Activated CD8-positive, alpha-beta memory T cell treated with anti-CD3 and anti-CD28 coated beads for 1 hour (primary cell): ENCODE results near the gene TMPRSS2.

Experiments
- DNase-seq, 2 donors: peaks; one replicate each; pipeline ENCODE4 v3.0.0-alpha.2; 2020; ENCODE audit warnings: low read depth in 1 of 2; ENCODE audit errors: extremely low read depth in 1 of 2

The TMPRSS2 gene

DNA sequence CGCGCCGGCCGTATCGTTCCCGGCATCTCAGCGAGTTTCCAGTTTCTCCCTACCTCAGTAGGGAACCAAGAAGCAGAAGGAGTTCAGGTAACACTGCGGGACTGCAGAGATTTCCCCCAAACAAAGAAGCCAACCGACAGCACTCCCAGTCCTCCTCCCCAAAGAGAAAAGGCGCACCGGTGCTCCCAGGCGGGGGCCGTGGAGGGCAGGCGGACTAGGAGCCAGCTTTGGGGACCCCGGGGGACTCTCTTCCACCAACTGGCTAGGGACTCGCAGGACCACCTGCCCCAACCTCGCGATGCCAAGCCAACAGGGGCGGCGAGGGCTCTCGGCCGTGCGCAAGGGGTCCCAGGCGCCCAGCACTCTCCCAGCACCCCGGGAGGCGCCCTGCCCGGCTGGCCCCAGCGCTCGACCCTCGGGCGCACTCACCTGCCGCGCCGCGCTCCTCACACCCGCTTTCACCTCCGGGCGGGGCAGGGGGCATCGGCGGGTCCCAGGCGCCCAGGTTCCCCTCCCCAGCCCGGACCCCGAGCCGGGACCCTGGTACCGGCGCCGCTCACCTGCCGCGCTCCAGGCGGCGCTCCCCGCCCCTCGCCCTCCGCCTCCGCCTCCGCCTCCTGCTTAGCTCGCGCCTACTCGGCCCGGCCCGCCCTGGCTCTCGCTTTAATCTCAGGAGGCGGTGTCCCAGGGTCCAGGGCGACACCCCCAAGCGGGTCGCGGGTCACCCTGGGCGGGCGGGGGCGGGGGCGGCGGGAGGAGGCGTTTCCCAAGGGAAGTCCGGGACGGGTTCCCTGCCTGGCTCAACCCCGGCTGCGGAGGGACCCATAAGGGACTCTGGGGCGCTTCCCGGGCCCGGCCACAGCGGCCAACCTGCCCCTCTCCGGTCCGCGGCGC lies at the start of gene TMPRSS2:
TSS of gene TMPRSS2 (minus strand) at position 638 of the 894 bp plus-strand sequence. CDS start 10,025 bp downstream, outside the sequence.
- DNase-seq: no peak

DNA sequence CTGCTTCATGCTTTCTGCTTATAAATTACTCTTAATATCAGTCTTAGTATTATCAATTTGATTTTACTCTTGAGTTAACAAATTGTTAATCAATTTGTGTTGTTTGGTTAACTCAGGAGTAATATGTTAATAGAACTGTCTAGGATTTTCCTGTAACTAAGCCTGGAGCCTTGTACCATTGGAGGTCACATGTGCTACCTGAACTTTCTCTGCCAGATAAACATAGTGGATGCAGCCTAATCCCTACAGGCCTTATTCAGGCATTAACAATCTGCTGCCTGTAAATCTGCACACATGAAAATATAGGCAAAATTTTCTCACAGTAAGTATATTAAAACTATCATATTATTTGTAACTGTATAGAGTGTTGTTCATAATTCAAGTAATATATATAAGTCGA lies 47.1 kb upstream of the TMPRSS2 start:
- DNase-seq: no peak

DNA sequence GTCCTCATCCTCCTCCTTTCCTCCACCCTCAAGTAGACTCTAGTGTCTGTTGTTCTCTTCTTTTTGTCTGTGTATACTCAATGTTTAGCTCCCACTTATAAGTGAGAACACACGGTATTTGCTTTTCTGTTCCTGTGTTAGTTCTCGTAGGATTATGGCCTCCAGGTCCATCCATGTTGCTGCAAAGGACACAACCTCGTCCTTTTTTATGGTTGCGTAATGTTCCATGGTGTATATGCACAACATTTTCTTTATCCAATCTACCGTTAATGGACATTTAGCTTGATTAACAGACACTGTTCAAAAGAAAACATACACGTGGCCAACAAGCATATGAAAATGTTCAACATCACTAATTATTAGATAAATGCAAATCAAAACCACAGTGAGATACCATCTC lies 44.3 kb upstream of the TMPRSS2 start:
- no peak for DNase-seq

DNA sequence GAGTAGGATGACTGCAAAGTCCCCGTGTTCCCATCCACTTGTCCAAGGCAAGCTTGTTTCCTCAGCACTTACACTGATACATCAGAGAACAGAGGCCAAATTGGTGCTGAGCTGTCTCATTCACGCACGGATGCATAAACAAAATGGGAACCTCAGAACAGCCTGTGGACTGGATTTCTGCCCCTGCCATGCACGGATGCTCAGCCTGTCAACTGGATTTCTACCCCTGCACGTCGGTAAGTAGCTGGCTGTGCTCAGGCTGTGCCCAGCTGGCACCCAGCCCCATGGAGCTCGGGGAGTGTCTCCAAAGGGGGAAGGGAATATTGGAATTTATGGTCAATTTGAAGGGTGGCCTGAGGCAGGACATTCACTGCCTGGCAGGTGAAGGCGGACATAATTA lies 40.8 kb upstream of the TMPRSS2 start:
- DNase-seq: no peak

DNA sequence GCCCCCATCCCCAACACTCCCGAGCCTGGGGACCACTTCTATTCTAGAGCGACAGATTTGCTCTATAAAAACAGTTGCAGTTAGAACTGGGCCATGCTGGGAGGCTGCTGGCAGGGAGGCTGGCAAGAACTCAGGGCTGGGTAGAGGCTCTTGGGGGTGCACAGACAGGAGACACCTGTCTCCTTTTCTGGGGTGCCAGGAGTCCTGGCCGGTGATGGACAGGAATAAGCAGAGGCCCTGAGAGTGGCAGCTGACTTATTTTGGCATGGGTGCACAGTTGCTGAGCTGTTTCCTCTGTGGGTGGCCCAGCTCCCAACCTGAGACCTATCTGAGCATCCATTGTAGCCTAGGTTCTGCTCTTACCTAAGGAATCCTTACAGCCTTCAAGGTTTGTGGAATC lies 39.2 kb upstream of the TMPRSS2 start:
- no peak for DNase-seq

DNA sequence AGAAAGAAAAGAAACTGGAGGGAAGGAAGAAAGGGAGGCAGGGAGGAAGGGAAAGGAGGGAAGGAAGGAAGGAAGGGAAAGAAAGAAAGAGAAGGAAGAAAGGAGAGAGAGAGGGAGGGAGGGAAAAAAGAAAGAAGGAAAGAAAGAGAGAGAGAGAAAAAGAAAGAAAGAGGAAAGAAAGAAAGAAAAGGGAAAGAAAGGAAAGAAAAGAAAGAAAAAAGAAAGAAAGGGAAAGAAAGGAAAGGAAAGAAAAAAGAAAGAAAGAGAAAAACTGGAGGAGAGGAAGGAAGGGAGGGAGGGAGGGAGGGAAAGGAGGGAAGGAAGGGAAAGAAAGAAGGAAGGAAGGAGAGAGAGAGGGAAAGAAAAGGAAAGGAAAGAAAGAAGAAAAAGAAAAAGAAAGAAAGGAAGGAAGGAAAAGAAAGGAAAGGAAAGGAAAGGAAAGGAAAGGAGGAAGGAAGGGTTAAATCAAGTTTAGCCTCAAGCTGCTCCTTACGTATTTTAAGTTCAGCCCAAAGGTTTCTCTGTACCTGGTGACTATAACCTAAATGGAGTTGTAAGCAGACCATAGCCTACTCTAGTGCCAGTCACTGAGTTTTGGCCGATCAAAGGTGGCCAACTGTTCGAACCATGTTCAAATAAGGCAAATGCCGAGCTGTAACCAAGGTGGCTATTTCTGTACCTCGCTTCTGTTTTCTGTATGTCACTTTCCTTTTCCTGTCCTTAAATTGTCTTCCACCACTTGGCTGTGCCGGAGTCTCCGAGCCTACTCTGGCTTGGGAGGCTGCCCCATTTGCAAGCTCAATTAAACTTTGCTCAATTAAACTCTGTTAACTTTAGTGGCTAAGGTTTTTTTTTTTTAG lies 37.8 kb upstream of the TMPRSS2 start:
- DNase-seq: no peak

DNA sequence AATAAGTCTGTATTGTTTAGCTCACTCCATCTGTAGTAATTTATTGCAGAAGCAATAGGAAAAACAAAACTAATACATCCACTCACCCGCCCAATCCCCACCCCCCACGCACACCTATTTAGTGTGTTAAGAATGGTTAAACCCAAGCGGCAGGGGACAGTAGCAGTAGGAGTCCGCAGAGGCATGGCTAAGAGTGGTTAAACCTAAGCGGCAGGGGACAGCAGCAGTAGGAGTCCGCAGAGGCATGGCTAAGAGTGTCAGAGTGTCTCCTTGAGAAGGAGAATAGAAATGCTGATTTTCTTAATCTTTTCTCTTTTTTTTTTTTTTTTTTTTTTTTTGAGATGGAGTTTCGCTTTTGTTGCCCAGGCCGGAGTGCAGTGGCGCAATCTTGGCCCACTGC lies 34.8 kb upstream of the TMPRSS2 start:
- DNase-seq: no peak

DNA sequence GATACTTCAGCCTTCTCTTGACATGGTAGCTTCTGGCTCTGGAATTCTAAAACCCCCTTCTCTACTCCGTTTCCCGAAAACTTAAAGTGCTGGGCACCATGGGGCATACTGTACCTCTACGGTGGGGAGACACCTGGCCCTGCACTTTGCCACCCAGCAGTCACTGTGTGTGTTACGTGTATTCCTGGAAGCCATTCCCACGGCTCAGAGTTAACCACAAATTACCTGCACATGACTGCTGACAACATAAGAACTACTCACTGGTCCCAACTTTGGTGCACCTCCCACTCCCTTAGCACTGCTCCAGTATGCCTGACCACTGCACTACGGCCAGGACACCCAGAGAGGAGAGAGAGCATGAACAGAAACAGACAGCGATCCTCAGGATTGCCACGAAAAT lies 29.4 kb upstream of the TMPRSS2 start:
- DNase-seq: no peak

DNA sequence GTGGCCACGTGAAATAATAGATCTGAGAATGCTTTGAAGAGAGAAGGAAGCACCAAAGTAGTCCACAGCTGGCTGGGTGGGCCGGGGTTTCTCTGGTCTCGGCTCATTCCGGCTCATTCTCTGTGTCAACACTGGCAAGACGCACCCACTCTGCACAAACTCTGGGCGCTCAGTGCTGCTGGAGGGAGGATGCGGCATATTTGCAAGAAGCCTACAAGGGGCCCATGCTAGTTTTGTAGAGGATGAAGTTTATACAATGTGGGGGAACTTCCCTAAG lies 28.8 kb upstream of the TMPRSS2 start:
- DNase-seq: no peak

DNA sequence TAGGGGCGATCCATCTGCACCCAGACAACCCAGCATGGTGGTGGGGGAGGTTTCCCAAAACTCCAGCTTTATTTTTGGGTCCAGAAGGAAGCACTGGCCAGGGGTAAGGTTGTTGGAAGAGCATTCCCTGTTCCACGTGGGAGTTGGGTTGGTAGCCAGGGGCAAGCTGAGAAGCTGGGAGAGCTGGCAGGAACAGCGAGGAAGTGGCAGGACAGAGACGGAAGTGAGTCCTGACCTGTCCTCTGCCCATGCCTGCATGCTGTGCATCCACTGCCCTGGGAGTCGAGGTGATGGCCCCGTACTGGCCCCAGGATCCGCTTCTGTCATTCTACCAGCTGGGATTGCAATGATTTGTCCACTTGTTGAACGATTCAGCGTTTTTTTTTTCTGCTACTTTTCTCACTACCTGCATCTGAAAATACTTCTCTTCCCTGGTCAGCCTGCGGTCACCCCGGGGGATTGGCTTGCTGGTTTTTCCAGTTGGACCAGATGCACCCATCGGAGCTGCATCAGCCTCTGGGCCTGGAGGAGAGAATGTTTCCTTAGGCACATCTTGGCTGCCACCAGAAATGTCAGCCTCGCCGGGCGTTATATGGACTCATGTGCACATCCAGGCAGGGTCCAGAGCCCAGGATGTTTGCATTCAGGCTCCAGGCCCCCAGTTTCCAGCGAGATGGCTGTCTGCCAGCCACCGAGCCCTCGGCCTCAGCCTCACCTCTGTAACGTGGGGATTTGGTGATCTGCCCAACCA lies 28.3 kb upstream of the TMPRSS2 start:
- DNase-seq: no peak

DNA sequence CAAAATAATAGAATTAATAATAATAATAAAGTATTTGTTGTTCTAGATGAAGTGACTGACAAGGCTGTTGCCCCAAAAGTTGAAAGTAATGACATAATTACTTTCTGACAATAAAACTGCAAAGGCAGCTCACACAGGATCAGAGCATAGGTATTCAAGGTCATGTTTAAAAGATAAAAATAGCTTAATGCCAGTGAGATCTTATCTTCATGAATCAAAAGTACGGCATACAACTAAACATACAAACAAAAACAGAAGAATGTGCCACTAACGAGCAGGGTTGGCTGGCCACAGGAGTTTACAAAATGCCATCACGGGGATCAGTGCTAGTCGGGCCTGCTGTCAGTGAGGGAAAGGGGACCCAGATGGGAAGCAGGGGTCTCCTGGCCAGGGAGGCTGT lies 22.4 kb upstream of the TMPRSS2 start:
- no peak for DNase-seq

DNA sequence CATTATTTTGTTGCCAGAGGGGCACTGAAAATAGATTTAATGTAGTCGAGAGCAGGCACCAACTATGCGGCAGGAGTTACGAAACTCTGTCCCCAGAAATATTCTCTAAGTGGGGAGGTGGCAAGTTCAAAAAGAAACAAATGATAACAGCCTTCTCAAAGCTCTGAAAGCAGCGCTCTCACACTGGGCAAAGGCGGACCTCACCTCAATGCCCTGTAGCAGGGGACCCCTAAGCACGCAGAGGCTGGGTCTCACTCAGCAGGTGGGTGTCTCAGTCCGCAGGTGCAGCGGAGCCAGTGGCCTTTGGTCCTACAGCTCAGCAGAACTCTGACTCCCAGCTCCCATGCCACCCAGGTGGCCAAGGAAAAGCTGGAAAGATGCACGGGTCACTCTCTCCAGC lies 21.8 kb upstream of the TMPRSS2 start:
- no peak for DNase-seq

DNA sequence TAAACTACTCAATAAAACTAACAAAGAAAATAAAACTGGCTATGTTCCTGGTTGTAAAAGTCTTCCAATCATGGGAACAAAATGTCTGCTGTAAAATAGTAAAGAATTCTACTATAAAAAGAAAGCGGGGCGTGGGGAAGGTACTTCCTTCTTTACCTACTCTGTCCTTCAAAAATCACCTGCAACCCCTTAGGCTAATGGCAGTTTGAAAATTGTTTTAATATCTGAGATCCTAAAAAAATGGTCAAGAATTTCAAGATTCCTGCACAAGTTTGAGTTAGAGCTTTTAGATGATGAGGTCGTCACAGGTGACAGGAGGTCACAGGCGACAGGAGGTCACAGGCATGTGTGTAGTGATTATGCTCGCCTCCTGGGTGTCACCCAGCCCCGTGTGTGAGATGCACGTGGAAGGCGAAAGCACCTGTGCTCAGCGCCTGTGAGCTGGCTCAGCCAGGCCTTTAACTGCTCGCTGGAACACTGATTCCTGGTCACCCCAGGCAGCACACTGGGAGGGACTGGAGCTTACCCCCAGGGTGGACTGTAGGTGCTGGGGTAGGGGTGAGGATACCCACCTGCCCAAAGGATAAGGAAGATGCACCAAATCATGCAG lies 18.6 kb upstream of the TMPRSS2 start:
- DNase-seq: no peak

DNA sequence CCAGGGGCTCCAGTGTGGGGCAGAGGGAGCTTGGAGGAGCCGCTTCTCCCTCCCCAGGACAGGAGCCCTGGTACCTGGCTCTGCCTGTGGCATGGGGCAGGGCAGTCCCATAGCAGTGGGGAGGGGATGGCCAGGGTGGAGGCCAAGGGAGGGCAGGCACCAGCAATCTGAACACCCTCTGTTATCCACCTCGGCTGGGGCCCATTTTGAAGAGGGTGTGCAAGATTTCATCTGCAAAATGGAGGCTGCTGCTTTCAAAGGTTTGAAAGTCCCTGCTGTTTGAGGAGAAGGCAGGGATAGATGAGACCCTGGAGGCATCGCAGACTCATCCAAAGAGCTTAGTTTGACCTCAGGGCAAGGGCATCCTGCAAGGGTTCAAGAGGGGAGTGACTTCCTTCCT lies 15.2 kb upstream of the TMPRSS2 start:
- no peak for DNase-seq

DNA sequence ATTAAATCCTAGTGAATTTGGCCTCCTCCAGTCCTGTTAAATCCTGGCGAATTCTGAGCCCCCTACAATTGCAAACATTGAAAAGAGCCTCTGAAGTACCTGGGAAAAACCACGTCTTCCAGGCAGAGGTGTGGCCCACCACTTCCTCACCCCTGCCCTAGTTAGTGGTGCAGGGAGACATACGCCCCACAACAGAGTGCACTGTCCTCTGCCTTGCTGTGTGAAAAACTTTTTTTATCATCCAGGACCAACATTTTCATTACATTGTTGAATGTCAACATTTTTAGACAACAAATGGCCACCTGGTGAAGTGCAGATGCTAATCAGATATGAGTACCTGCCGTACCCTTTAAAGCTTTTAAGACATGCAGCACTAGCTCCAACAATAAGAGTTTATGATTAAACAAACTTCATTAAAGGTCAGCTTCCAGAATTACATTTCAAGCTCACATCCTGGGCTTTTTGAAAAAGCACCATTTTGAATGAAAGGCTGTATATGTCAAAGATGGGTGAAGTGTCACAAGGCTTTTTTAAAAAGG lies 13.6 kb upstream of the TMPRSS2 start:
- DNase-seq: no peak

DNA sequence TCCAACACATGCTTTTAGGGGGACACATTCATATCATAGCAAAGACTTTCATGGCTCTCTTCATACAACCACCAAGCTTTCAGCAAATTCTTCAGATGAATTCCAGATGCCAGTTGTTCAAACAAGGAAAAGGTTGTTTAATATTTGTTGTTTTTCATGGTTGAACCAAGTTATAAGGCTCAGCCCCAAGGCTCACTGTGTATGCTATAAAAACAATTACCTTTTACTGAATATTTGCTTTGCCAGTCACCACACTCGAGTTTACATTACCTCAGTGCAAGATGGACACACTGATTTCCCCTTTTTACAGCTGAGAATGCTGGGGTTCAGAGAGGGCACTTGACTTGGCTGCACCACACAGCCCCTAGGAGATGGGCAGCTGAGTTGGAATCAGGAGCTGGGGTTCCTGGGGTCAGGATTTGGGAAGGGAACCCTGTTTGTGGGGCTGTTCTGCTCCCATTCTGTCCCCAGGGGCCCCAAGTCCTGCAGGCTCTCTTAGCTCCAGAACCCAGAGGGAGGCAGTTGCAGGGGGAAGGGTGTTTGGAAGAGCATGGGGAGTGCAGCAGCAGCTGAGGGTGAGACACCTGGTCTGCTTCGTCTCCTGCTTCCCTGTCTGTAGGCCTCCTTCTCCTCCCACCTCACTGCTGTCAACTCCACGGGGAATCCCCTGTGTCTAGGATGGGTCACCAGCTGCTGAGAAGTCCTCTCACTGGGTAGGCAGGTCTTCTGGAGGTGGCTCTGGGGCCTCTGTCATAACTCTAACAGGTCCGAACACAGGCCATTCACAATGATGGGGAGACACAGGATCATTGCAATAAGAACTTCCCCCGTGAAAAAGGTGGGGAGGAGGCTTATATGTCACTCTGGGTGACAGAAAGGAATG lies 12.8 kb upstream of the TMPRSS2 start:
- no peak for DNase-seq

DNA sequence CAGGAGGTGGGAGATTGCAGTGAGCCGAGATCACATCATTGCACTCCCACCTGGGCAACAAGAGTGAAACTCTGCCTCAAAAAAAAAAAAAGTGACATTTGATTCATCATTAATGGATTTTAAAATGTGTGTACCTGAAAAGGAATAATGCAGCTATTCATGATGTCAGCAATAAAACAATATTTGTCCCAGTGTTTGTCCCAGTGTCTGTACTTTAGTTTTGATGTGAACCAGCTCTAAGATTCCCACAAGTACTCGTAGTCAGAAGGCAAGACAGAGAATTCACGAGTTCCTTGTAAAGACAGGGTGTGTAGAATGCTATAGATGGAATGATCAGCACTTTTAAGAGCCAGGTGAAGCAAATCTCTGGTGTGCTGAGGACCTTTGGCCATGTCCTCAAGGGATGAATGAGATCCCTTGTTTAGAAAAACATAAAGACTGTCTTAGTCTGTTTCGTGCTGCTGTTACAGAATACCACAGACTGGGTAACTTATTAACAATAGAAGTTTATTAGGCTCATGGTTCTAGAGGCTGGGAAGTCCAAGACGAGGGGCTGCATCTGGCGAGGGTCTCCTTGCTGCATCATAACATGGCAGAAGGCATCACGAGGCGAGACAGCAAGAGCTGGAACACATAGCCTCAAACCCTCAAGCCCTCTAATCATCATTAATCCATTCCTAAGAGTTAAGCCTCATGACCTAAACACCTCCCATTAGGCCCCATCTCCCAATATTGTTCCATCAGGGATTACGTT lies 12.0 kb upstream of the TMPRSS2 start:
- DNase-seq: no peak

DNA sequence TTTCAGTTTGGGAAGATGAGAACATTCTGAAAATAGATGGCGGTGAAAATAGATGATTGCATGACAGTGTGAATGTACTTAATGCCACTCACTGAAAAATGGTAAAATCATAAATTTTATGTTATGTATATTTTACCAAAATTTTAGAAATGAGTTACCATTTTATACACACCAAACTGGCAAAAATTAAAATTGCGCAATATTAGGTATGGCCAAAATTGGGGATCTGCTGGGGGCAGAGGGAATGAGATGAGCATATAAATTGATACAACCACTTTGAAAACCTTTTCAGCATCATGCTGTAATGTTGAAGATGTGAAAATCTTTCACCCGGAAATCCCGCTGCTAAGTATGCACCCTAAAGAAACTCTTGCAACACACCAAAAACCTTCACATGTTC lies 10.8 kb upstream of the TMPRSS2 start:
- DNase-seq: no peak

DNA sequence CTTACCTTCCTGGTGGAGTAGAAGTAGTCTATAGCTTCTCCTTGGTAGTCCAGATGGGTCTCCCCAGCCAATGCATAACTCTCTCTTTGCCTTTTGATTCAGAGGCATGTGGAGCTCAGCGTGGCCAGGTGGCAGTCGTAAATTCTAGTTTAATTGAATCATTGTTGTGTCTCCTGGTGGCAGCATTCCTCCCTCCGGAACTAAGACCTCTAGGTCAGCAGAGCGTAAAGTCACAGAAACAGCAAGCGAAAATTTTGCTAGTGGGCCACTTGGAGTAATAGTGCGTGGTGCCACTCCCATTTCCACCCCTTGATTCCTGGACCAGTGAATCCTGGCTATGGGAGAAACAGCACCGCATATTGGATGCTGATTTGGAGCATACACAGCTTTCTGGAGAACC lies 3.9 kb upstream of the TMPRSS2 start:
- no peak for DNase-seq
